GM21717 (cell line): ENCODE results near the gene SNRNP25.
A peak's percentile ranks its signal among the peaks of the same experiment; 100 is the strongest.
"Not testable (repeated sequence)": the region's sequence is repeated elsewhere in the genome, so short reads cannot be mapped to it uniquely, and the experiment has no call there.

Source experiments
- ATAC-seq: cut with Tn5 transposase; IDR thresholded peaks from one replicate; pipeline ENCODE4 v1.9.1; 2021; ENCODE audit warnings: mild to moderate bottlenecking, moderate library complexity; ENCODE audit not compliant: unreplicated experiment

SNRNP25 gene

GRCh38 chr16:53346-54236 lies at the start of gene SNRNP25, which contains the start of gene POLR3K:
Gene SNRNP25 (plus strand): TSS chr16:53828. CDS start chr16:54017, 189 bp downstream.
Gene POLR3K (minus strand): TSS chr16:53608. CDS start chr16:53586, 22 bp downstream.
- ATAC-seq = peak; percentile 81

DNA sequence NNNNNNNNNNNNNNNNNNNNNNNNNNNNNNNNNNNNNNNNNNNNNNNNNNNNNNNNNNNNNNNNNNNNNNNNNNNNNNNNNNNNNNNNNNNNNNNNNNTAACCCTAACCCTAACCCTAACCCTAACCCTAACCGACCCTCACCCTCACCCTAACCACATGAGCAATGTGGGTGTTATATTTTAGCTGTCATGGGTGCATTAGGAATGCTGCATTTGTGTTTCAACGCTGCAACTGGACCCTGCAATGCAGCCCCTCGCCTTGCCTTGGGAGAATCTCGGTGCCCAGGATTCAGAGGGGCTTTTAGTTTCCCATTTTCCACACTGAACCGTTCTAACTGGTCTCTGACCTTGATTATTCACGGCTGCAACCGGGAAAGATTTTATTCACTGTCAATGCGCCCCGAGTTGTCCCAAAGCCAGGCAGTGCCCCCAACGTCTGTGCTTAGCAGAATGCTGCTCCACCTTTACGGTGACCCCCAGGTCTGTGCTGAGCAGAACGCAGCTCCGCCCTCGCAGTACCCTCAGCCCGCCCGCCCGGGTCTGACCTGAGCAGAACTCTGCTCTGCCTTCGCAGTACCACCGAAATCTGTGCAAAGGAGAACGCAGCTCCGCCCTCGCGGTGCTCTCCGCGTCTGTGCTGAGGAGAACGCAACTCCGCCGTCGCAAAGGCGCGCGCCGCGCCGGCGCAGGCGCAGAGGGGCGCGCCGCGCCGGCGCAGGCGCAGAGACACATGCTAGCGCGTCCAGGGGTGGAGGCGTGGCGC lies 43.5 kb upstream of the SNRNP25 start:
- ATAC-seq = no peak

GRCh38 chr16:10772-11171 lies 42.9 kb upstream of the SNRNP25 start:
- not testable (repeated sequence) for ATAC-seq

- ATAC-seq = not testable (repeated sequence)
Observed at GRCh38 chr16:17062-17765, 36.4 kb upstream of the SNRNP25 start.

DNA sequence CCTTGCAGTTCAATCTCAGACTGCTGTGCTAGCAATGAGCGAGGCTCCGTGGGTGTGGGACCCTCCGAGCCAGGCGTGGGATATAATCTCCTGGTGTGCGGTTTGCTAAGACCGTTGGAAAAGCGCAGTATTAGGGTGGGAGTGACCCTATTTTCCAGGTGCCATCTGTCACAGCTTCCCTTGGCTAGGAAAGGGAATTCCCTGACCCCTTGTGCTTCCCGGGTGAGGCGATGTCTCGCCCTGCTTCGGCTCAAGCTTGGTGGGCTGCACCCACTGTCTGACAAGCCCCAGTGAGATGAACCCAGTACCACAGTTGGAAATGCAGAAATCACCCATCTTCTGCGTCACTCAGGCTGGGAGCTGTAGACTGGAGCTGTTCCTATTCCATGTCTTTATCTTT lies 32.7 kb upstream of the SNRNP25 start:
- ATAC-seq = not testable (repeated sequence)

DNA sequence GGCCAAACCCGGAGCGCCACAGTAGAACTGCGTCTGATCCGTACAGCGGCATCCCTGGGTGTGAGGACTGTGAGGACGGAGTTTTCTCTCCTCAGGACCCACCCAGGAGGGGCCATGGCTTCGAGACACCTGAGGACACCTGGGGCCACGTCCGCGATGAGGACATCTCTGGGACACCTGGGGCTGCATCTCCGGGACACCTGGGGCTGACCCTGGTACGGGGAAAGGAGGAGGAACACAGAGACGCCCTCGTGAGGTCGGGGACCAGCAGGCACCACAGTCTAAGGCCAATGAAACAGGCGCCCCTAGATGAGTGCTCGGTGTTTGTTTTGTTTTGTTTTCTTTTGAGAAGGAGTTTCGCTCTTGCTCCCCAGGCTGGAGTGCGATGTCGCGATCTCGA lies 29.5 kb upstream of the SNRNP25 start:
- ATAC-seq = not testable (repeated sequence)

- ATAC-seq = peak; percentile 38
Observed at GRCh38 chr16:25926-26348, 27.7 kb upstream of the SNRNP25 start.

DNA sequence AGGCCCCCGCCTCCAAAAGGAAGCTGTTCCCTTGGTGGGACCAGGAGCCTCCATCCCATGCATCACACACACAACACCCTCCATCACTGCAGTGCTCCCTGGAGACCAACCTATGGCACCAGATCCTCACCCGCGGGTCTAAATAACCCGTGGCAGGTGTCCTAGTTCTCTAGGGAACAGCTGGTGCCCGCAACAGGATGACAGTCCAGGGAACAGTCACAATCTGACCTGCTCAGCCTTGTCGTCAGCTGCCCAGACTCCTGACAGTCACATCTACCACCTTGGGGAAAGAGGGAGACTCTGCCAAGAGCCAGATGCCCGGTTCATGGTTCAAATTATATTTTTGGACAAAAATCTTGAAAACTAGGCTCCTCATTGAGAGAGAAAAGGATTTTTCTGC lies 23.0 kb upstream of the SNRNP25 start:
- not testable (repeated sequence) for ATAC-seq

- not testable (repeated sequence) for ATAC-seq
Observed at GRCh38 chr16:33154-33876, 20.3 kb upstream of the SNRNP25 start.

DNA sequence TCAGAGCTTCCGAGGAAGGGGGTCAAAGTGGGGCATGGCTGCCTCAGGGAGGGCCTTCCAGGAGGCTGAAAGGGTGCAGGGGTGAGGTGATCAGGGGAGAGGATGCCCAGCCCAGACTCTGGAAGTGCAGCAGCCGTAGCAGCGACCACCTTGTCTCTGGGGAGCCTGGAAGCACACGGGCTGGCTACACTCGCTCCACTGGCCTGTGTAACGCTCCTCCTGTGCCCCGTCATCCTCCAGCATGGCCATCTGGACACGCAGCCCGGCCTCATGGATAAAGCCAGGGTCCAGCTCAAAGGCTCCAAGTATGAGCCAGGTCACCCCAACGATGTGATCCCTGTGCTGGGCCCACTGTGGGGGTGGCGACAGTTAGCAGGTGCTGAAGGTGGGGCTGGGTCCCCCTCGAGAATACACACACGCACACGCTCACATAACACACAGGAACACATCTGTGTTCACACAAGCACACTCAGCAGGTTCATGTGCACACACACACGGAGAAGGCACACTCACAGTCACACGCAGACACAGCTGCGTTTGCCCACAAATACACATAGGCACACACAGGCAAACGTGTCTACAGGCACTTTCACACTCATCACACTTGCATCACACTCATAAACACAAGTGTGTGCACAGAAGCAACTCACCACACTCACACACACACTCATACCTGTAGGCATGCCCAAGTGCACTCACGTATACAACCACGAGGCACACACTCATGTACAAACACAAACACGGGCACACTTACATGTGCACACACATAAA lies 19.6 kb upstream of the SNRNP25 start:
- ATAC-seq = no peak

- no peak for ATAC-seq
Observed at GRCh38 chr16:34648-34987, 19.0 kb upstream of the SNRNP25 start.

- ATAC-seq = no peak
Observed at GRCh38 chr16:35011-35677, 18.5 kb upstream of the SNRNP25 start.

GRCh38 chr16:35678-36305 lies 17.8 kb upstream of the SNRNP25 start:
- ATAC-seq = no peak

GRCh38 chr16:36336-36984 lies 17.2 kb upstream of the SNRNP25 start:
- ATAC-seq = no peak

- no peak for ATAC-seq
Observed at GRCh38 chr16:37511-37910, 16.1 kb upstream of the SNRNP25 start.

GRCh38 chr16:38206-38605 lies 15.4 kb upstream of the SNRNP25 start:
- not testable (repeated sequence) for ATAC-seq

DNA sequence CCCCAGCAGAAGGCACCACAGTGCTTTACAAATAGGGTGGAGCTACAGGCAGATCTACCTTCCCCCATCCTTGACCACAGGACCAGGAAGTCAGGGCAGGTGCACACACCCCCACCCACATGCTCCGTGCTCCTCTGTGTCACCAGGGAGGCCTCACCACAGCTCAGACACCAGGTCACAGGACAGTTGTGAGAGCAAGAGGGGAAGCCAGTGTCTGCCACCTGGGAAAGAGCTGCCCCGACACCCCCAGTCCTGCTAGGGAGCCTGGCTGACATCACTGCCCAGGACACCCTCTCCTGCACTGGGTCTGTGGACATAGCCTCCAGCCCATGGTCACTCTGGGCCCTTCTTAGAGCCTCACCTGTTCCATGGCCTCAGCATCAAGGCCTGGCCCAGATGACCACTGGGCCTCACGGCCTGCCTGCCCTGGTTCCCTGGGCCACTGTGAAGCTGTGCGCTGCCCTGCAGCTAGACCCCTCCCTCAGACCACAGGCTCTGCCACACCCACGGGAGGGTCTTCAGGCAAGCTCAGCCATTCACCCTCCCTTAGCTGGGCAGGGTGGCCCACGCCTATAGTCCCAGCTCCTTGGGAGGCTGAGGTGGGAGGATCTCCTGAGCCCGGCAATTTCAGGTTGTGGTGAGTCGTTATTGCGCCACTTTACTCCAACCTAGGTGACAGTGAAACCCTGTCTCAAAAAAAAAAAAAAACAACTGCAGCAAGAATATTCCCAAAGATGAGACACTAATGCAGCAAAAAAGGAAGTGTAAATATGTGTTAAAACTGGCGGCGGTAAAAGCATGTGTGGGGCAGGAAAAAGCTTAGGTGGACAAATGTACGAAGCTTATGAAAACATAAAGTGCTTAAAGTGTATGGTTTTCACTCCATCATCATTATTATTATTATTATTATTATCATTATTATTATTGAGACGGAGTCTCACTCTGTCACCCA lies 14.4 kb upstream of the SNRNP25 start:
- no peak for ATAC-seq
